WTC11 (cell line): ENCODE results near the gene GHR. TPM values are rescaled to one million over a fixed set of nuclear protein-coding genes. Genes with fewer than 3 reads are reported as not detected.

ENCODE experiments used
- ATAC-seq: fragments of 200-7000 bp; cut with Tn5 transposase; 2 replicates; pipeline ENCODE4 v1.10.0; 2021; ENCODE audit warnings: mild to moderate bottlenecking, moderate library complexity
- CTCF ChIA-PET: fragments of 300-600 bp; sonication (Branson Sonifier 250); formaldehyde crosslinking; loops from one replicate; lab custom pipeline; 2021; ENCODE audit warnings: antibody characterized with exemption; lab: Charles Lee
- POLR2A ChIA-PET: fragments of 350-600 bp; sonication (Branson Sonifier 250); formaldehyde crosslinking; loops from one replicate; lab custom pipeline; 2021; ENCODE audit warnings: antibody characterized with exemption; lab: Charles Lee
- DNase-seq: peaks from one replicate; pipeline ENCODE4 v3.0.0; 2021; ENCODE audit warnings: low spot score
- H3K27ac Mint-ChIP-seq: 2 replicates; pipeline ENCODE4 v1.8.0; 2021; ENCODE audit warnings: mixed read lengths
- H3K27me3 Mint-ChIP-seq: 2 replicates; pipeline ENCODE4 v1.8.0; 2021; ENCODE audit warnings: low read depth, mild to moderate bottlenecking, moderate library complexity, mixed read lengths
- H3K36me3 Mint-ChIP-seq: 2 replicates; pipeline ENCODE4 v1.8.0; 2021; ENCODE audit warnings: mixed read lengths
- H3K4me1 Mint-ChIP-seq: 2 replicates; pipeline ENCODE4 v1.8.0; 2022; ENCODE audit warnings: mixed read lengths
- H3K4me3 Mint-ChIP-seq: 2 replicates; pipeline ENCODE4 v1.8.0; 2021; ENCODE audit warnings: mild to moderate bottlenecking, moderate library complexity, mixed read lengths
- H3K9me3 Mint-ChIP-seq: 2 replicates; pipeline ENCODE4 v1.8.0; 2021; ENCODE audit warnings: mixed read lengths
- ARID4B ChIP-seq: sonication (generic); formaldehyde crosslinking; IDR thresholded peaks from 2 replicates; pipeline ENCODE4 v1.8.0; 2023; ENCODE audit warnings: missing genetic modification reagents, mild to moderate bottlenecking, borderline replicate concordance
- ATF6 ChIP-seq: sonication (generic); formaldehyde crosslinking; IDR thresholded peaks from 2 replicates; pipeline ENCODE4 v1.8.1; 2023; ENCODE audit warnings: mild to moderate bottlenecking, missing genetic modification reagents
- CREM ChIP-seq: sonication (generic); formaldehyde crosslinking; IDR thresholded peaks from 2 replicates; pipeline ENCODE4 v1.8.1; 2022; ENCODE audit warnings: mild to moderate bottlenecking, missing genetic modification reagents, moderate library complexity
- CTCF ChIP-seq: fragments of 200-600 bp; IDR thresholded peaks from 2 replicates; pipeline ENCODE4 v1.8.0; 2022; ENCODE audit warnings: antibody characterized with exemption
- EMX1 ChIP-seq: fragments of 250-450 bp; sonication (Bioruptor Pico); IDR thresholded peaks from 2 replicates; pipeline ENCODE4 v1.8.0; 2021; ENCODE audit warnings: mild to moderate bottlenecking
- GTF2I ChIP-seq: fragments of 250-450 bp; sonication (Bioruptor Pico); conservative IDR thresholded peaks from 2 replicates; pipeline ENCODE4 v1.4.0; 2021; ENCODE audit warnings: mild to moderate bottlenecking
- HMGA2 ChIP-seq: fragments of 250-450 bp; sonication (Bioruptor Pico); IDR thresholded peaks from 2 replicates; pipeline ENCODE4 v1.4.0; 2021; ENCODE audit warnings: mild to moderate bottlenecking, moderate library complexity
- HMGXB4 ChIP-seq: sonication (generic); formaldehyde crosslinking; IDR thresholded peaks from 2 replicates; pipeline ENCODE4 v1.8.1; 2023; ENCODE audit warnings: mild to moderate bottlenecking, moderate library complexity, missing genetic modification reagents
- NFE2L1 ChIP-seq: sonication (generic); formaldehyde crosslinking; IDR thresholded peaks from 2 replicates; pipeline ENCODE4 v1.8.1; 2023; ENCODE audit warnings: missing genetic modification reagents
- NR1H2 ChIP-seq: sonication (generic); formaldehyde crosslinking; IDR thresholded peaks from 2 replicates; pipeline ENCODE4 v1.9.0; 2021; ENCODE audit warnings: mild to moderate bottlenecking, moderate library complexity, missing genetic modification reagents
- PRRX2 ChIP-seq: fragments of 250-450 bp; sonication (Bioruptor Pico); IDR thresholded peaks from 2 replicates; pipeline ENCODE4 v1.8.0; 2021; ENCODE audit warnings: mild to moderate bottlenecking
- RELA ChIP-seq: sonication (generic); formaldehyde crosslinking; IDR thresholded peaks from 2 replicates; pipeline ENCODE4 v1.8.1; 2022; ENCODE audit warnings: missing genetic modification reagents, mild to moderate bottlenecking, borderline replicate concordance
- SP1 ChIP-seq: sonication (generic); formaldehyde crosslinking; conservative IDR thresholded peaks from 2 replicates; pipeline ENCODE4 v1.8.1; 2022; ENCODE audit warnings: missing genetic modification reagents
- ZBTB43 ChIP-seq: sonication (generic); formaldehyde crosslinking; IDR thresholded peaks from 2 replicates; pipeline ENCODE4 v1.8.1; 2023; ENCODE audit warnings: mild to moderate bottlenecking, missing genetic modification reagents
- ZNF416 ChIP-seq: fragments of 250-450 bp; sonication (Bioruptor Pico); IDR thresholded peaks from 2 replicates; pipeline ENCODE4 v1.9.0; 2021; ENCODE audit warnings: mild to moderate bottlenecking, inconsistent platforms
- ZNF512 ChIP-seq: sonication (generic); formaldehyde crosslinking; IDR thresholded peaks from 2 replicates; pipeline ENCODE4 v1.8.1; 2022; ENCODE audit warnings: missing genetic modification reagents, borderline replicate concordance
- ZSCAN18 ChIP-seq: fragments of 250-450 bp; sonication (Bioruptor Pico); IDR thresholded peaks from 2 replicates; pipeline ENCODE4 v2.1.2; 2022; ENCODE audit warnings: mild to moderate bottlenecking, moderate library complexity
- total RNA-seq: library from RNA; stranded (reverse); gene quantifications from 3 replicates; pipeline ENCODE4 v1.2.3, GENCODE V29; 2021

Gene GHR
- total RNA-seq, 1 experiment from 2014 or later = 0.57 TPM

- ATAC-seq = no peak
- TF ChIP-seq CTCF = no peak
- no peak for TF ChIP-seq ATF6 (CRISPR knock-in tag)
- TF ChIP-seq ZSCAN18 = no peak
- TF ChIP-seq ZNF416 (CRISPR knock-in tag) = no peak
- TF ChIP-seq HMGXB4 (CRISPR knock-in tag) = no peak
- TF ChIP-seq CREM = no peak
- no peak for TF ChIP-seq NFE2L1
- no peak for TF ChIP-seq ZBTB43 (CRISPR knock-in tag)
- TF ChIP-seq NR1H2 (CRISPR knock-in tag) = no peak
- TF ChIP-seq, all 79 proteins: peak for 0
- CTCF ChIA-PET = no interaction called here
- Mint-ChIP-seq H3K4me1 (no peaks in the 10 kb centered on the region), H3K27me3 (no peaks in the 10 kb centered on the region), H3K36me3 (no peaks in the 10 kb centered on the region), H3K9me3 (peaks cover 31% of the 10 kb centered on the region), H3K27ac (no peak overlapping the region), H3K4me3 (no peak overlapping the region)
- POLR2A ChIA-PET = no interaction called here
- DNase-seq = no peak
Measured at GRCh38 chr5:42701351-42702059, 278.3 kb downstream of the GHR start.

- ATAC-seq = no peak
- Mint-ChIP-seq H3K4me1 (no peaks in the 10 kb centered on the region), H3K36me3 (no peaks in the 10 kb centered on the region), H3K9me3 (peaks cover 38% of the 10 kb centered on the region), H3K27ac (no peak overlapping the region), H3K4me3 (no peak overlapping the region), H3K27me3 (no peaks in the 10 kb centered on the region; the same call in 1 of the 2 replicates)
- TF ChIP-seq ZNF512 (CRISPR knock-in tag) (no peak), EMX1 (CRISPR knock-in tag) (no peak), HMGA2 (CRISPR knock-in tag) (no peak), SP1 (CRISPR knock-in tag) (no peak), ZSCAN18 (no peak), PRRX2 (CRISPR knock-in tag) (no peak), ARID4B (CRISPR knock-in tag) (no peak), GTF2I (CRISPR knock-in tag) (no peak), RELA (no peak)
- CTCF ChIA-PET = no interaction called here
- no peak for DNase-seq
- POLR2A ChIA-PET = no interaction called here
Measured at GRCh38 chr5:42703238-42703637, 280.0 kb downstream of the GHR start.
